ENCODE measurements around the gene ACY1. TPM values are rescaled to one million over a fixed set of nuclear protein-coding genes. Genes with fewer than 3 reads are reported as not detected.

ACY1 gene
- total RNA-seq, 3 donors from 2014 or later, result 40.0 to 49.2 (median 46.4) TPM

GRCh38 chr3:52015438-52016228 is 32.3 kb downstream of the ACY1 start:
- intact Hi-C loops (cut with DNase I; ENCODE audit: low total_unique reads), result no loop called here
- Histone ChIP-seq H3K4me1 (no peaks in the 10 kb centered on the region), H3K9me3 (no peaks in the 10 kb centered on the region), H3K4me3 (no peak overlapping the region), H3K36me3 (no peaks in the 10 kb centered on the region), H3K27me3 (no peaks in the 10 kb centered on the region), H3K27ac (no peak overlapping the region)
- no peak for DNase-seq (ENCODE audit: low spot score in 2 of 2)
- TF ChIP-seq POLR2AphosphoS5 (IDR thresholded peaks at IDR 0.05), result no peak
- TF ChIP-seq POLR2A (IDR thresholded peaks at IDR 0.05), result no peak
- no peak for TF ChIP-seq CTCF (IDR thresholded peaks at IDR 0.05)

GRCh38 chr3:52017586-52017985 is 34.3 kb downstream of the ACY1 start:
- no peaks in the 10 kb centered on the region for H3K27me3 ChIP-seq
- TF ChIP-seq POLR2A (IDR thresholded peaks at IDR 0.05), result no peak
- TF ChIP-seq POLR2AphosphoS5 (IDR thresholded peaks at IDR 0.05), result no peak
- TF ChIP-seq CTCF (IDR thresholded peaks at IDR 0.05), result no peak
- intact Hi-C loops (cut with DNase I; ENCODE audit: low total_unique reads), result no loop called here
- H3K36me3 ChIP-seq, result no peaks in the 10 kb centered on the region
- no peak for DNase-seq (ENCODE audit: low spot score in 2 of 2)
- H3K4me3 ChIP-seq, result no peak overlapping the region
- H3K4me1 ChIP-seq, result no peaks in the 10 kb centered on the region
- H3K27ac ChIP-seq, result peak overlapping the region in 1 of 2 donors; percentile 13
- H3K9me3 ChIP-seq, result no peaks in the 10 kb centered on the region

GRCh38 chr3:52018319-52019000 is 35.1 kb downstream of the ACY1 start:
- intact Hi-C loops (cut with DNase I; ENCODE audit: low total_unique reads), result no loop called here
- no peaks in the 10 kb centered on the region for H3K36me3 ChIP-seq
- no peaks in the 10 kb centered on the region for H3K27me3 ChIP-seq
- H3K4me1 ChIP-seq, result no peaks in the 10 kb centered on the region
- H3K9me3 ChIP-seq, result no peaks in the 10 kb centered on the region
- DNase-seq (ENCODE audit: low spot score in 2 of 2), result no peak
- peak overlapping the region in 1 of 2 donors; percentile 69 for H3K27ac ChIP-seq
- TF ChIP-seq CTCF (IDR thresholded peaks at IDR 0.05) (no peak), POLR2A (IDR thresholded peaks at IDR 0.05) (no peak), POLR2AphosphoS5 (IDR thresholded peaks at IDR 0.05) (no peak)
- no peak overlapping the region for H3K4me3 ChIP-seq

- Histone ChIP-seq H3K4me3 (no peak overlapping the region), H3K9me3 (no peaks in the 10 kb centered on the region), H3K27ac (peak overlapping the region; percentile 7 to 69), H3K27me3 (no peaks in the 10 kb centered on the region), H3K4me1 (no peaks in the 10 kb centered on the region), H3K36me3 (no peaks in the 10 kb centered on the region)
- intact Hi-C loops (cut with DNase I; ENCODE audit: low total_unique reads), result no loop called here
- no peak for TF ChIP-seq POLR2A (IDR thresholded peaks at IDR 0.05)
- peak in 1 of 3 donors; percentile 16 for TF ChIP-seq POLR2AphosphoS5 (IDR thresholded peaks at IDR 0.05)
- DNase-seq (ENCODE audit: low spot score in 2 of 2), result no peak
Measured at GRCh38 chr3:52019352-52020080, 36.2 kb downstream of the ACY1 start.

- Histone ChIP-seq H3K4me3 (no peak overlapping the region), H3K9me3 (no peaks in the 10 kb centered on the region), H3K27me3 (no peaks in the 10 kb centered on the region), H3K27ac (peak overlapping the region in 1 of 2 donors; percentile 58), H3K4me1 (no peaks in the 10 kb centered on the region), H3K36me3 (no peaks in the 10 kb centered on the region)
- intact Hi-C loops (cut with DNase I; ENCODE audit: low total_unique reads), result no loop called here
- TF ChIP-seq CTCF (IDR thresholded peaks at IDR 0.05), result no peak
- TF ChIP-seq POLR2AphosphoS5 (IDR thresholded peaks at IDR 0.05), result no peak
- TF ChIP-seq POLR2A (IDR thresholded peaks at IDR 0.05), result no peak
- DNase-seq (ENCODE audit: low spot score in 2 of 2), result no peak
Measured at GRCh38 chr3:52020796-52021195, 37.5 kb downstream of the ACY1 start.

Measured in breast epithelium (tissue), 4 donors.